MM.1S (cell line): ENCODE results near the gene CXorf58.

ENCODE experiments used
- EZH2 ChIP-seq: fragments of 300-600 bp; sonication (generic); optimal IDR thresholded peaks from 2 replicates; pipeline ENCODE3; 2017; ENCODE audit warnings: low read depth, mild to moderate bottlenecking, antibody characterized with exemption, low read length, mixed read lengths
- EZH2phosphoT487 ChIP-seq: fragments of 300-600 bp; sonication (generic); IDR thresholded peaks from 2 replicates; pipeline ENCODE4 v1.6.1; 2018; ENCODE audit warnings: antibody characterized with exemption, low read length
- TF ChIP-seq, protein P1 (sequence below): fragments of 300-600 bp; sonication (generic); IDR thresholded peaks from 2 replicates; pipeline ENCODE4 v1.5.1; 2016; ENCODE audit warnings: antibody characterized with exemption, low read length, mixed read lengths

- TF ChIP-seq, protein P1, sequence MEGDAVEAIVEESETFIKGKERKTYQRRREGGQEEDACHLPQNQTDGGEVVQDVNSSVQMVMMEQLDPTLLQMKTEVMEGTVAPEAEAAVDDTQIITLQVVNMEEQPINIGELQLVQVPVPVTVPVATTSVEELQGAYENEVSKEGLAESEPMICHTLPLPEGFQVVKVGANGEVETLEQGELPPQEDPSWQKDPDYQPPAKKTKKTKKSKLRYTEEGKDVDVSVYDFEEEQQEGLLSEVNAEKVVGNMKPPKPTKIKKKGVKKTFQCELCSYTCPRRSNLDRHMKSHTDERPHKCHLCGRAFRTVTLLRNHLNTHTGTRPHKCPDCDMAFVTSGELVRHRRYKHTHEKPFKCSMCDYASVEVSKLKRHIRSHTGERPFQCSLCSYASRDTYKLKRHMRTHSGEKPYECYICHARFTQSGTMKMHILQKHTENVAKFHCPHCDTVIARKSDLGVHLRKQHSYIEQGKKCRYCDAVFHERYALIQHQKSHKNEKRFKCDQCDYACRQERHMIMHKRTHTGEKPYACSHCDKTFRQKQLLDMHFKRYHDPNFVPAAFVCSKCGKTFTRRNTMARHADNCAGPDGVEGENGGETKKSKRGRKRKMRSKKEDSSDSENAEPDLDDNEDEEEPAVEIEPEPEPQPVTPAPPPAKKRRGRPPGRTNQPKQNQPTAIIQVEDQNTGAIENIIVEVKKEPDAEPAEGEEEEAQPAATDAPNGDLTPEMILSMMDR = no peak
- TF ChIP-seq EZH2phosphoT487 (no peak), EZH2 (no peak)
Measured at GRCh38 chrX:23935106-23935505, 27.3 kb downstream of the CXorf58 start.
